NCI-H1694 (cell line): ENCODE results near the gene NTF3.

Experiments used
- DNase-seq: peaks from one replicate; lab custom pipeline; 2025; lab: John Stamatoyannopoulos, UW

Gene NTF3

GRCh38 chr12:5511644-5512600 is 80.0 kb downstream of the NTF3 start:
- DNase-seq, result no peak

DNA sequence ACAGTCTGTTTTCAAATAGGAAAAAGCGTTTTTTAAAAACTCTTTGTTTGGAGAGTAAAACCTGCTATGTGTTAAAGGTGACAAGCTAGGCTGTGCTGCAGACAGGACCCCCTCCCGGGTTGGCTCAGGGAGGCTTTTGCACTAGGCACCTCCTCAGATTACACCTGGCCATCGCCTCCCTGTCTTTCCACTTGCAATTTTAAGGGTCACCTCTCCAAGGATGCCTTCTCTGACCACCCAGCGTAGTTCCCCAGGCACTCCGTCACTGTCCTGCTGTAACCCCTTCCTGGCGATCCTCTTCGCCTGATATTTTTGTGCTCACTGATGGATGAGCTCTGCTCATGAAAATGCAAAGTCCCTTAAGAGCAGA is 80.7 kb downstream of the NTF3 start:
- DNase-seq, result no peak

DNA sequence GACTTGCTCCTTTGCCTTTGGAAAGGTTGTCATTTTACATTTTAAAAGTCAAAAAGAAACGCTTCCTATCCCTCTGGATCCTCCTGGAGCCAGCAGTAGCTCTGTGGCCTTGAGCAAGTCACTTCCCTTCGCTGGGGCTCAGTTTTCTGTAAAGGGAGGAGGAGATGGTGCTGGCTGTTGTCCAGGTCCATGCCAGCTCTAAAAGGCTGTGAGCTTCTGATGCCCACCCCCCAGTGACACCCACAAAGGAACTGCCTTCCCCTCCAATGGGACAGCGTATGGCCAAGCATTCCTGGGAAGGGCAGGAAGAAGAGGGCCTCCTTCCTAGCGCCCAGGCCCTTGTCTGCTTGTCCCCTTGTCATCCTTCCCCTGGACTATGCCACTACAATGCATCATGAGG is 81.5 kb downstream of the NTF3 start:
- DNase-seq, result no peak

- DNase-seq, result no peak
Measured at GRCh38 chr12:5514016-5514415, 82.1 kb downstream of the NTF3 start.

DNA sequence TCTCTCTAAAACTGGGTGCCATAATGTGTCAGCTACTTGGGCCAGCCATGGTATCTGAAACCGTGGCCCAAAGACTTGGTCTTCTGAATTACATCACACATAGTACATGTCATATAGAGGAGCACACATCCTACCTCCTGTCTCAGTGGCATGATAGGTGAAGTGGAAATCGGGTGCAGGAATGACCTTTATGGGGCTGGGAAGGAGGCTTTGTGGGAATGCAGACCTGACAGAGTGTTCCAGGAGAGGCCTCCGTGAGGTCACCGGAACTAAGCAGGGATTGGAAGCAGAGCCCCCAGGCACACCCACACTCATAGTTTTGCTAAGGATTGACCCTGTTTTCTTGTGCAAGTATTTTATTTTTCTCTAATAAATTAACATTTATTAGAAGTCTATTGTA is 82.6 kb downstream of the NTF3 start:
- DNase-seq, result no peak

- DNase-seq, result no peak
Measured at GRCh38 chr12:5515458-5515857, 83.5 kb downstream of the NTF3 start.

GRCh38 chr12:5516371-5517241 is 84.7 kb downstream of the NTF3 start:
- DNase-seq, result no peak

DNA sequence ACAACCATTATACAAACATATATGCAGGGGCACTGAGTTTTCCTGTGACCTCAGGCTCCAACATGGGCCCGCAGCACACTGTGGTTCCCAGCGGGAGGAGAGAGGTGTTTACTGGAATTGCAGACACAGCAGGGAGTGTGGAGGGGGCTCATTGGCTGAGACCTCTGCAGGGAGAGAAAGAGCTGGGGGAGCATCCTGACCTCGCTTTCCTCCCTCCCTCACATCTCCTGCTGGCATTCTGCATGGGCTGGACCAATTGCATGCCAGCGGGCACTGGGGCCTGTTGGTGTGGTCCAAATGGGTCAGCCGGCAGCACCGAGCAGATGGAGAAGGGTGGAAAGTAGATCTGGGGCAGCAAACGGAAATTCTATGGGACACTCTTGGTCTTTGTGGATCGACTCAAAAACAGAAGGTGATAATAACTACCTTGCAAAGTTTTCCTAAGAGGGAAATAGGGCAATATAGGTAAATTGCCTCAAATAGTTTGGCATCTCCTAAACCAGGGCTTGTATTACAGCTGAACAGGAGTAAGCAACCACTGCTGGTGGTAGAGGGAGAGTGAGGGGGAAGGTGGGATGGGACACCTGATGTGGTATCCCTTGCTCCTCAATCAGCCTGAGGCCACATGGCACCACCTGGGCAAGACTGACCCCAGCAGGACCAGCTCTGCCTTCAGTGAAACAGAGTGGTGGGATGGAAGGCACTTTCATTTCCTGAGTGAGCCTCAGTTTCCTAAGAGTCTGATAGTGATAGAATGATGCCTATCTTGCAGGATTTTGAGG is 86.9 kb downstream of the NTF3 start:
- no peak for DNase-seq

DNA sequence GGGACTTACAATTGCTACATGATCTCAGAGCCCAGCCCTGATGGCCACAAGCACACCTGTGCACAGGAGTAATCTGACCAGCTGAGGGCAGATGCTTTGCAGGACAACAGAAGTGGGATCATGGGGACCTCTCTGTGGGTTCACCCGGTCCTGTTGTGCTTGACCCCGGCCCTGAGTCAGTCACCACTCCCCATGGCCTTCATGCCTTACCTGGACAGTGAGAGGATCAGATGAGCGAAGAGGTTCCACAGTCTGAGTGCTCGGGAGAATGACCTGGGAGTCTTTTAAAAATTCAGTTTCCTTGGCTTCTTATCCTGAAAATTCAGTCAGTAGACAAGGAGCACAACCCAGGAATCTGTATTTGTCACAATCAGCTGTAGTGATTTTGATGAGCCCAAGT is 88.1 kb downstream of the NTF3 start:
- no peak for DNase-seq

DNA sequence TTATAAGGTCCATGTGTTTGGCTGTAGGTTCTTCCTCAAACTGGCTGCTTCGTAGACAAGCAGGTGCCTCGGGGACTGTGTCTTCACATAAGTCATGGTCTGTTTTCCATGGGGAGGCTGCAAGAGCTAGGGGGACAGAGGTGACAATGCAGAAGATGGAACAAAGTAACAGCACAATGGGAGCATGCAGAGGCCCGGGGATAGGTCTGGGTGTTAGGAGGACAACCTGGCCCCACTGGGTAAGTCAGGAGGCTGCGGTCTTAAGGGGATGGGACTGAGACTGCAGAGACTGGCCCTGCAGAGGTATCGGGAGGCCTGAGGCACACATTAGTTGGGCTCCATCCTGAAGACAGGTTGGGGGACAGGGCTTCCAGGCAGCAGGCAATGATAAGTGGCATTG is 88.9 kb downstream of the NTF3 start:
- no peak for DNase-seq

DNA sequence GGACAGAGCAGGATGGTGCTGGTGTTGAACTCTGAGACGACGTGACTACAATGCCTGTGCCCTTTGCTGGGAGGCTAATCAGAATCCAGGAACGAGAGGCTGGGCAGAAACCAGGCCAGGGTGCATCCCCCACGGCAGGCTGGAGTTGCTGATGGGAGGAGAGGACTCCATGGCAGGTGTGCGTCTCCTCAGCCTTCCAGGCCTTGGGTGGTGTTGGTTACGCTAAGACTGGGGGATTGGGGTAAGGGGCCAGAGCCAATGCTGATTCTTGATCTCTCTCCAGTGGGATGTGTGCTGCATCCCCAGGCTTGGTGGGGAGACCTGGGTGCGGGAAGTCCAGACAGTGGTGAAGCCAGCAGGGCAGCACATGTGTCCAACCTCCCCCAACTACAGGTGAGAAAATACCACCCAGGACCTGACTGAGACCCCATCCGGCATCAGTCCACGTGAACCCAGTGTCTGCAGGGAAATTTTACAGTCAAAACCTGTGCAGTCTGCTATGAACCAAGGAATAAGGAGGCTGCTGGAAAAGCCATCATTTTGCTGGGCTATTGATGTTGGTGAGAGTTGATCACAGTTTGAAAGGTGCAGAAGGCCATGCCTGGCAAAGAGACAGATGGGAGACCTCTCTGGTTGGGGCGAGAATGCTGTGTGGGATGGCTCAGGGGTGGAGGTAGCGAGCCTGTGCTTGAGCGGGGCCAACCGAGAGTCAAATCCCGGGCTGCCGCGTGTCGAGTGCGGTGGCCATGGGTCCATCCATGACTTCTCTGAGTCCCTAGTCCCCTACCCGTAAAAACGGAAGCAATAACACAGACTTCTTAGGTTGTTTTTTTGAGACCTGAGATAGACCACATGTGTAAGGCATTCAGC is 89.8 kb downstream of the NTF3 start:
- DNase-seq, result no peak

- no peak for DNase-seq
Measured at GRCh38 chr12:5522432-5523335, 90.8 kb downstream of the NTF3 start.

GRCh38 chr12:5523396-5524115 is 91.6 kb downstream of the NTF3 start:
- no peak for DNase-seq

DNA sequence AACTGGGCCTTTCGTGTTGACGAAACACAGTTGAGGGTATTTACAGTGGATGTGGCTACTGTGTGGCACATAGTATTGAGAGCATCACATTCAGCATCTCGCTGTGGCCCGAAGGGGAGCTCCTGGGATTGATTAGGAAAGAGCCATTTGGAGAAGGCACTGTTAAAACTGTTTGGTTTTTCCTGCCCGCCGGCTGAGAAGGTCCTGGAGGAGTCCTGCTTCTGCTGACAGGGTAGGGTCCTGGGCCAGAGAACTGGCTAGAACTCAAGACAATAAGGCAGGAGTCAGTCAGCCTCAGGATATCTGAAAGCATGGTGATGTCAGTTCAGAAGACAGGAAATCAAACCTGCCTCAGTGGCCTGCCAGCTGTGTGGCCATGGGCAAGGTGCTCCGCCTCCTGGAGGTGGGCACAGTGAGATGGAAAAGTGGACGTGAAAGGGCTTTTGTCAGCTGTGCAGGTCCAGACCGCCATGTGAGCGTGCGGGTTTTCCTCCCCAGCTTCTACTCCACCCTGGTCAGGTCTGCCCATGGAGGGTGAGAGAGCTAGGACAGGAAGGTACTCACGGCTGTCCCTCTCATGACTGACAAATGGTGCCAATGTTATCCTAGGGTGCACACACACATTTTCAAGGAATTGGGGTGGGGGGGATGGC is 92.3 kb downstream of the NTF3 start:
- DNase-seq, result no peak

- no peak for DNase-seq
Measured at GRCh38 chr12:5524769-5525436, 93.0 kb downstream of the NTF3 start.

GRCh38 chr12:5525783-5526367 is 94.0 kb downstream of the NTF3 start:
- no peak for DNase-seq

DNA sequence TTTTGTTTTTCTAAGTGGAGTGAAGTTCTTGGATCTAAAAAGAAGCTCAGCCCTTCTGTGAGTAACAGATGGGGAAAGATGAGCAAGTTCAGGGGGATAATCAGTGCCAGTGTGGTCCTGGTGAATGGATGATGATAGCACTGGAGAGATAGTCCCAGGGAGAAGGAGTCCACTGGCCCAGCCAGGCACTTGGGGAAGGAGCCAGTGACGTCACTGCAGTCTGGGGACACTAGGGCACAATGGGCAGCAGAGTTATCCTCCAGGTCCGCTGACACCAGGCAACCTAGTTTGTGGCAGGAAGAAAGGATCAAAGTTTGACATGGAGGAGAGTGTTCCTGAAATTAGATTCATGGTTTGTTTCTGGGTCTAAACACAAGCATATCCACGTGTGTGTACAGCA is 101.5 kb downstream of the NTF3 start:
- DNase-seq, result no peak
